IMR-90 (cell line): Measurements from ENCODE around the gene AANAT. TPM values are rescaled to one million over a fixed set of nuclear protein-coding genes. Genes with fewer than 3 reads are reported as not detected.

Source experiments
- ATAC-seq: fragments of 200-7000 bp; cut with Tn5 transposase; 2 replicates; pipeline ENCODE4 v1.9.1; 2020; ENCODE audit warnings: low read depth, mild to moderate bottlenecking, moderate library complexity
- BruUV-seq: library from RNA; stranded (reverse); fragments of 400-500 nt; replicated peaks from 2 replicates; lab custom pipeline; 2021; lab: Mats Ljungman, UMichigan
- CTCF ChIA-PET: fragments of 300-600 bp; formaldehyde crosslinking; extraction: SDS; loops from one replicate; lab custom pipeline; 2021; ENCODE audit warnings: antibody characterized with exemption; lab: Yijun Ruan, JAX
- POLR2A ChIA-PET: fragments of 300-600 bp; sonication (Branson Sonifier 250); formaldehyde crosslinking; loops from one replicate; lab custom pipeline; 2022; ENCODE audit warnings: antibody characterized with exemption; ENCODE audit not compliant: unreplicated experiment; lab: Charles Lee
- DNase-seq: peaks from one replicate; pipeline ENCODE4 v3.0.0; 2013
- H2AFZ ChIP-seq: replicated peaks from 2 replicates; pipeline ENCODE3; 2013; ENCODE audit warnings: low read length, mild to moderate bottlenecking; ENCODE audit not compliant: poor library complexity
- H2AK5ac ChIP-seq: 2 replicates; pipeline ENCODE4 v1.6.1; 2013; ENCODE audit warnings: low read depth, low read length, inconsistent platforms
- H2AK9ac ChIP-seq: replicated peaks from 2 replicates; pipeline ENCODE3; 2013; ENCODE audit warnings: mild to moderate bottlenecking, low read depth, low read length, moderate library complexity; ENCODE audit not compliant: poor library complexity
- H2BK120ac ChIP-seq: 2 replicates; pipeline ENCODE4 v1.6.1; 2013; ENCODE audit warnings: low read depth, low read length, inconsistent platforms
- H2BK15ac ChIP-seq: 3 replicates; pipeline ENCODE4 v1.6.1; 2013; ENCODE audit warnings: low read depth, low read length, inconsistent platforms
- H2BK20ac ChIP-seq: 2 replicates; pipeline ENCODE4 v1.6.1; 2013; ENCODE audit warnings: low read depth, mild to moderate bottlenecking, inconsistent platforms, low read length, moderate library complexity
- H2BK5ac ChIP-seq: 2 replicates; pipeline ENCODE4 v1.6.1; 2013; ENCODE audit warnings: mild to moderate bottlenecking, low read depth, low read length, inconsistent platforms; ENCODE audit not compliant: poor library complexity, severe bottlenecking
- H3K14ac ChIP-seq: replicated peaks from 2 replicates; pipeline ENCODE4 v1.6.1; 2013; ENCODE audit warnings: low read depth, low read length, inconsistent platforms
- H3K18ac ChIP-seq: 2 replicates; pipeline ENCODE4 v1.6.1; 2013; ENCODE audit warnings: low read depth, low read length, control low read depth
- H3K23ac ChIP-seq: 2 replicates; pipeline ENCODE4 v1.6.1; 2013; ENCODE audit warnings: low read depth, low read length, inconsistent platforms
- H3K27ac ChIP-seq: 2 replicates; pipeline ENCODE4 v1.5.1; 2013; ENCODE audit warnings: mild to moderate bottlenecking, control low read depth, low read length; ENCODE audit not compliant: insufficient read depth
- H3K27me3 ChIP-seq: 2 replicates; pipeline ENCODE4 v1.6.1; 2013; ENCODE audit warnings: low read length; ENCODE audit not compliant: control insufficient read depth, insufficient read depth
- H3K36me3 ChIP-seq: 2 replicates; pipeline ENCODE4 v1.6.1; 2013; ENCODE audit warnings: low read length, mixed read lengths; ENCODE audit not compliant: control insufficient read depth, insufficient read depth
- H3K4ac ChIP-seq: 2 replicates; pipeline ENCODE4 v1.6.1; 2013; ENCODE audit warnings: low read depth, low read length, inconsistent platforms
- H3K4me1 ChIP-seq: 2 replicates; pipeline ENCODE4 v1.6.1; 2013; ENCODE audit warnings: low read length, mixed read lengths; ENCODE audit not compliant: control insufficient read depth, insufficient read depth
- H3K4me2 ChIP-seq: 2 replicates; pipeline ENCODE4 v1.6.1; 2013; ENCODE audit warnings: low read depth, mild to moderate bottlenecking, control low read depth, low read length, moderate library complexity
- H3K4me3 ChIP-seq: 2 replicates; pipeline ENCODE4 v1.5.1; 2013; ENCODE audit warnings: low read depth, mild to moderate bottlenecking, control low read depth, low read length, moderate library complexity; ENCODE audit not compliant: insufficient read depth
- H3K56ac ChIP-seq: 2 replicates; pipeline ENCODE4 v1.6.1; 2013; ENCODE audit warnings: low read length, inconsistent platforms; ENCODE audit not compliant: insufficient read depth; ENCODE audit errors: extremely low read depth
- H3K79me1 ChIP-seq, 2 experiments: 2 replicates each; pipeline ENCODE4 v1.6.1; 2013; ENCODE audit warnings: low read length in 2 of 2, inconsistent platforms in 1 of 2, low read depth in 1 of 2
- H3K9ac ChIP-seq: 2 replicates; pipeline ENCODE4 v1.6.1; 2013; ENCODE audit warnings: low read depth, low read length, control low read depth
- H3K9me1 ChIP-seq: 2 replicates; pipeline ENCODE4 v1.6.1; 2013; ENCODE audit warnings: low read length, inconsistent platforms; ENCODE audit not compliant: insufficient read depth
- H3K9me3 ChIP-seq: 2 replicates; pipeline ENCODE4 v1.6.1; 2013; ENCODE audit warnings: low read length; ENCODE audit not compliant: control insufficient read depth, insufficient read depth
- H4K20me1 ChIP-seq: 2 replicates; pipeline ENCODE4 v1.6.1; 2013; ENCODE audit warnings: low read length, inconsistent platforms; ENCODE audit not compliant: insufficient read depth
- H4K5ac ChIP-seq: 2 replicates; pipeline ENCODE4 v1.6.1; 2013; ENCODE audit warnings: mild to moderate bottlenecking, low read depth, low read length, control low read depth
- H4K8ac ChIP-seq, 2 experiments: 2 replicates each; pipeline ENCODE4 v1.6.1; 2013; ENCODE audit warnings: low read depth in 2 of 2, low read length in 2 of 2, control low read depth in 1 of 2, inconsistent platforms in 1 of 2
- H4K91ac ChIP-seq: 2 replicates; pipeline ENCODE4 v1.6.1; 2013; ENCODE audit warnings: low read depth, low read length, inconsistent platforms; ENCODE audit not compliant: insufficient read depth
- CTCF ChIP-seq: conservative IDR thresholded peaks from 2 replicates; pipeline ENCODE4 v1.5.1; 2012; ENCODE audit warnings: mild to moderate bottlenecking, low read depth, low read length, improper control_type of control experiment
- USF2 ChIP-seq: fragments of 150-350 bp; IDR thresholded peaks from 2 replicates; pipeline ENCODE4 v1.6.1; 2017; ENCODE audit warnings: mild to moderate bottlenecking, antibody characterized with exemption, low read length, low read depth
- WGBS, 2 experiments: methylation state at CpG; one replicate each; pipeline versions ENCODE4 v1.1.5 to v1.1.7; 2013; ENCODE audit warnings: missing lambda C conversion rate in 2 of 2; ENCODE audit not compliant: insufficient read length in 1 of 2; ENCODE audit errors: extremely low coverage in 2 of 2; 5-methylcytosine and 5-hydroxymethylcytosine counted together
- dilution Hi-C: fragments of 300-500 bp; cut with HindIII; formaldehyde crosslinking; loops from one replicate; pipeline ENCODE4 v1.14.3; 2018; ENCODE audit warnings: low sequenced_read_pairs; ENCODE audit not compliant: unreplicated experiment
- in situ Hi-C: fragments of 300-500 bp; cut with MboI; formaldehyde crosslinking; loops from 3 replicates; pipeline ENCODE4 v1.14.3; 2019; ENCODE audit warnings: low sequenced_read_pairs, inconsistent platforms, mixed read lengths
- intact Hi-C: fragments of 100-400 bp; cut with micrococcal nuclease; formaldehyde crosslinking; loops from 2 replicates; pipeline ENCODE4 v1.10.0; 2022
- polyA plus RNA-seq, 3 experiments: library from polyadenylated mRNA; depleted of rRNA; stranded (reverse); fragments of >200 nt; gene quantifications; 2 replicates each; pipeline ENCODE4 v1.2.3, GENCODE V29; 2012; ENCODE audit warnings: low replicate concordance in 1 of 3
- total RNA-seq: library from RNA; depleted of rRNA; stranded (reverse); fragments of >200 nt; gene quantifications from 2 replicates; pipeline ENCODE4 v1.2.3, GENCODE V29; 2012

The AANAT gene
- total and polyA plus RNA-seq, 2 of the 4 experiments (the other 2 are of a cell fraction) = 0.21 TPM; not detected in 1

- DNase-seq (no peak), ATAC-seq (no peak)
- H3K4me1 ChIP-seq = peaks cover 45% of the 10 kb centered on the region
- peaks cover 86% of the 10 kb centered on the region for H4K20me1 ChIP-seq
- H2BK120ac ChIP-seq = peak overlapping the region; percentile 65
- H4K91ac ChIP-seq = peak overlapping the region; percentile 60
- no peaks in the 10 kb centered on the region for H3K36me3 ChIP-seq
- peaks cover 35 to 94% of the 10 kb centered on the region in 2 experiments for H3K79me1 ChIP-seq
- intact Hi-C loops = no loop called here
- H2BK5ac ChIP-seq = peak overlapping the region; percentile 74
- H3K14ac ChIP-seq = peak overlapping the region; percentile 14
- peak overlapping the region; percentile 54 for H2AK5ac ChIP-seq
- TF ChIP-seq USF2 (peak; percentile 61; the same call in 1 of the 2 replicates), CTCF (no peak)
- ChIA-PET POLR2A (interaction anchor here (0.5 kb wide), 1 partner anchor 42 kb away, joined by 3 read pairs; no protein-coding TSS in a partner anchor), CTCF (interaction anchor here (0.6 to 2.4 kb wide), 2 partner anchors 48 to 1012 kb away, joined by 4 to 8 read pairs; no protein-coding TSS in a partner anchor)
- H3K9me3 ChIP-seq = no peaks in the 10 kb centered on the region
- H2AK9ac ChIP-seq = peak overlapping the region; percentile 58
- H4K8ac ChIP-seq = no peak overlapping the region; a peak in 1 of 4 replicates
- peak overlapping the region; percentile 36; the same call in 1 of the 2 replicates for H3K18ac ChIP-seq
- H2BK20ac ChIP-seq = peak overlapping the region; percentile 80
- no peaks in the 10 kb centered on the region for H3K27me3 ChIP-seq
- H3K9me1 ChIP-seq = peaks cover 52% of the 10 kb centered on the region
- H3K4ac ChIP-seq = peak overlapping the region; percentile 57
- in situ Hi-C loops = no loop called here
- dilution Hi-C loops = no loop called here
- H3K56ac ChIP-seq = no peak overlapping the region
- BruUV-seq = no TSS peak
- peak overlapping the region; percentile 42 for H3K27ac ChIP-seq
- peak overlapping the region; percentile 77 for H3K4me2 ChIP-seq
- peak overlapping the region; percentile 41 for H3K23ac ChIP-seq
- no peak overlapping the region for H3K4me3 ChIP-seq
- peak overlapping the region; percentile 3; the same call in 1 of the 2 replicates for H4K5ac ChIP-seq
- H3K9ac ChIP-seq = peak overlapping the region; percentile 22; the same call in 1 of the 2 replicates
- WGBS, 2 experiments = 71% methylated on average over 4 of the region's 10 CpGs; no CpG with 5 or more reads in 1 of the 2 experiments
- peak overlapping the region; percentile 2; the same call in 1 of the 3 replicates for H2BK15ac ChIP-seq
- H2AFZ ChIP-seq = no peak overlapping the region
These were observed 21.5 kb upstream of the AANAT start for GRCh38 chr17:76445697-76446448.
